ENCODE measurements around the gene PDE4D.

PDE4D gene

DNA sequence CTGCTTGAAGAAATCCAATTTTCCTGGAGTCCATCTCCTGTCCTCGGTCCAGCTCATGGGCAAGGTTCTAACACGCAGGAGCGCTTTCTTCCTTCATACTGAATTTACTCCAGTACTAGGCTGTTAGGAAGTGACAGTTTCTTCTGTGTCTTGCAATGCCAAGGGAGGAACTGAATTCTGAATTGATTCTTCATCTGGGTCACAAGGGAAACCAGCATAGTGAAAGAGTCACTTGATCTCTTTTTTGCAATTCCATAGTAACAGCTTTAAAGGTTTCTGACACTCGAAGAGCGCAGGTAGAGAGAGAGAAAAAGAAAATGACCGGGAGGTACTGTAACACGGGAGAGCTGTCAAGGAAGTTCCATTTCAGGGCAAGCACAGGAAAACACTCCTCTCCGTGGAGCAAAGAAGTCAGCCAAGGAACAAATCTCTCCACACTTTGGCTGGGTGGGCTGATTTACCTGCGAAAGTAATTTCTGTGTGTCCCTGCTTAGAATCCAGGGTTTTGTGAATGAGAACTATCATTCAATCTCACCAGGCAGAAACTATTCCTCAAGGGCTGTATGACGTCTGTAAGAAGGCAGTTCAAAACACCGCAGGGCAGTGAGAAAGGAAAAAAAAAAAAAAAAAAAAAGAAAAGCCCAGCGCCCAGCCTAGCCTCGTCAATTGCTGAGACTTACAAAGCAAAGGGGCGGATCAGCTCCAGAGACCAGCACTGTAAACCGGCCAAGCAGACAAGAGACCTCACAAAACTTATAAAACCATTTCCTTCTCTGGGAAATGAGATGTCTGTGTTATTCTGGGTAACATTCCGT lies 617.8 kb downstream of the PDE4D start:
- DNase-seq (ENCODE audit: low read depth), result peak; percentile 70
- TF ChIP-seq, protein P1, sequence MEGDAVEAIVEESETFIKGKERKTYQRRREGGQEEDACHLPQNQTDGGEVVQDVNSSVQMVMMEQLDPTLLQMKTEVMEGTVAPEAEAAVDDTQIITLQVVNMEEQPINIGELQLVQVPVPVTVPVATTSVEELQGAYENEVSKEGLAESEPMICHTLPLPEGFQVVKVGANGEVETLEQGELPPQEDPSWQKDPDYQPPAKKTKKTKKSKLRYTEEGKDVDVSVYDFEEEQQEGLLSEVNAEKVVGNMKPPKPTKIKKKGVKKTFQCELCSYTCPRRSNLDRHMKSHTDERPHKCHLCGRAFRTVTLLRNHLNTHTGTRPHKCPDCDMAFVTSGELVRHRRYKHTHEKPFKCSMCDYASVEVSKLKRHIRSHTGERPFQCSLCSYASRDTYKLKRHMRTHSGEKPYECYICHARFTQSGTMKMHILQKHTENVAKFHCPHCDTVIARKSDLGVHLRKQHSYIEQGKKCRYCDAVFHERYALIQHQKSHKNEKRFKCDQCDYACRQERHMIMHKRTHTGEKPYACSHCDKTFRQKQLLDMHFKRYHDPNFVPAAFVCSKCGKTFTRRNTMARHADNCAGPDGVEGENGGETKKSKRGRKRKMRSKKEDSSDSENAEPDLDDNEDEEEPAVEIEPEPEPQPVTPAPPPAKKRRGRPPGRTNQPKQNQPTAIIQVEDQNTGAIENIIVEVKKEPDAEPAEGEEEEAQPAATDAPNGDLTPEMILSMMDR (IDR thresholded peaks at IDR 0.05; ENCODE audit: insufficient read depth, low read depth, low read length, missing control alignments), result no peak
- H3K4me3 ChIP-seq (ENCODE audit: low read length), result peak overlapping the region; percentile 50

DNA sequence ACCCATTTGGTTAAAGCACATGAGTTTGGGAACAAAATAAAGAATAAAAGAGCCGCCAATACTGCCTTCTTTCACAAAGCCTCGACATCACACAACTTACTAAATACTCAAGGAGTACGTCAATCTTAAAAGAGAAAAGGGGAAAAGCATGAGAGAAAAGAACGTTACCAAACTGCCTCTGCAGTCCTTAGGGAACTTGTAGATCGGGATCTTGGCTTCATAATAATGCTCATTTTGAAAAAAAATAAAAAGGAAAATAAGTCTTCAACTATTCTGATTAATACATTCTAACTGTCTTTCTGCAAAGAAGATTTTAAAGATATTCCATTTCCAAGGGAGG lies 618.4 kb downstream of the PDE4D start:
- peak overlapping the region; percentile 50 for H3K4me3 ChIP-seq (ENCODE audit: low read length)
- DNase-seq (ENCODE audit: low read depth), result no peak
- TF ChIP-seq, protein P1 (IDR thresholded peaks at IDR 0.05; ENCODE audit: insufficient read depth, low read depth, low read length, missing control alignments), result no peak

DNA sequence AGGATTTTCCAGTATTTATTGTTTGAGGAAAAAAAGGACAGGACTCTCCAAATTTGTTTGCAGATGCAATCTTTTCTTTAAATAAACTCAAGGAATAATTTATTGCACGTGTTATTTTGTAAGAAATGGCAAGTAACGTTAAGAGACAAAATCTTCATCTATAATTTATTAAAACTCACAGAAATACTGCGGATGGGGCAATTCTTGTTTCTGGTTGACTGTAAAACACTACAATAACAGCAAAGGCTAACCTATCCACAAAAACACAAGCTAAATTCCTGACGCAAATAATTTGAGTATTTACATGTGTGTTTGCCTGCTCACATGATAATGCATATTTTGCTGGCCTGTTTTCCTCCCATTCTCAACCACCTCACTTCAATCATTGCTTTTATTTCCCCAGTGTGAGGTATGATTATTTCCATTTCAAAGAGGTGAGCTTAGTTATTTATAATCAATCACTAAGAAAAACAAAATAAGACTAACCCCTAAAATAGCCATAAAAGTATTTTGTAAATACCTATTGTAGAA lies 619.4 kb downstream of the PDE4D start:
- TF ChIP-seq, protein P1 (IDR thresholded peaks at IDR 0.05; ENCODE audit: insufficient read depth, low read depth, low read length, missing control alignments), result no peak
- no peak for DNase-seq (ENCODE audit: low read depth)
- no peak overlapping the region for H3K4me3 ChIP-seq (ENCODE audit: low read length)

DNA sequence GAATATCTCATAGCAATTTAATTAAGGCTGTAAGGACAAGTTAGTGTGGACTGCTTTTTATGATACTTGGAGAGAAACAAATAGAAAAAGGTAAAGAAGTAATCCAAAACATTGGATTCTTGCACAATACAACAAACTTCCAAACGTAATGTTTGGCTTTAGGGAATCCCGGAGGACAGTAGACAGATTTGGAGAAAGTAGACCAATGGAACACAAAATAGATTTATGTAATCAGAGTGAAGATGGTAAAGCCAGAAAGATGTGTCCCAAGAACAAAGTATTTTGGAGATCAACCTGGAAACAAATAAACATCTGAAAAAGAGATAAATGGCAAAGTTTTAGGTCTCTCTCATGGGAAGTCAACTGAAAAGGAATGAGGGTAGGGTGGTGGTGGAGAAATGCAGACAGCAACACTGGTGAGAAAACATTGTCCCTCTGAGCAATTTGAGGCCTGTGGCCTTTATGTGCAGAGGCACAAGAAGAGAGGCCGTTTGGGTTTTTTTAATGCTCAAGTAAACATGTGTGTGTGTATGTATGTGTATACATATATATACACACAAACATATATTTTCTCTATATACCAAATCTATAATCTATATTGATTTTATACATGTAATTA lies 620.6 kb downstream of the PDE4D start:
- TF ChIP-seq, protein P1 (IDR thresholded peaks at IDR 0.05; ENCODE audit: insufficient read depth, low read depth, low read length, missing control alignments), result no peak
- no peak for DNase-seq (ENCODE audit: low read depth)
- no peak overlapping the region for H3K4me3 ChIP-seq (ENCODE audit: low read length)

DNA sequence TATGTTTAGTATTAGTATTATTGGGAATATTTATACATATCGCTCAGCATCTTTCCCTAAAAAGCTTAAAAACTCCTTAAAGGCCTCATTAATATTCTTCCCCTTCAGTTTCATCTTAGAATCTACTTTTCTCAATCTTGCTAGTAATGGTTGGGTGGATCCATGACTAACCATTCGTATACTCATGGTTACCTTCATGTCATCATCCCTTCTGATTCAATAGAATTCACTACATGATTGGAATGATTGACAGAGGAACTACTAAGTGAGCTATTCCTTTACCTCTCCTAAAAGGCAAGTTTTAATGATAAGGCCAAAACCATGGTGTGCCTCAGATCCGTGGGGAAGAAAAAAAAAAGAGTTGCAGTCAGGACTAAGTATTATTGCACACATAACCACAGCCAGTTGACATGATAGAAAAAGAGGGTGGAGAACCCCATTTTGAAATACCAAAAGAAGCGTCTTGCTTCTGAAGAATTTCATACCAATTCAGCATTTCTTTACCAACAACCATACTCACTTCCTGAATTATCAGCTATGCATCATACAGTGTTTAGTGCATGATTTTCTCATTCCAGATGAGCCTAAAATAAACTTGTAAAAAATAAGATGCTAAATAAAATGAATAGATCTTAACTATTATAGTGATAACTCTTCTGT lies 624.6 kb downstream of the PDE4D start:
- TF ChIP-seq, protein P1 (IDR thresholded peaks at IDR 0.05; ENCODE audit: insufficient read depth, low read depth, low read length, missing control alignments), result no peak
- DNase-seq (ENCODE audit: low read depth), result peak; percentile 33
- no peak overlapping the region for H3K4me3 ChIP-seq (ENCODE audit: low read length)

DNA sequence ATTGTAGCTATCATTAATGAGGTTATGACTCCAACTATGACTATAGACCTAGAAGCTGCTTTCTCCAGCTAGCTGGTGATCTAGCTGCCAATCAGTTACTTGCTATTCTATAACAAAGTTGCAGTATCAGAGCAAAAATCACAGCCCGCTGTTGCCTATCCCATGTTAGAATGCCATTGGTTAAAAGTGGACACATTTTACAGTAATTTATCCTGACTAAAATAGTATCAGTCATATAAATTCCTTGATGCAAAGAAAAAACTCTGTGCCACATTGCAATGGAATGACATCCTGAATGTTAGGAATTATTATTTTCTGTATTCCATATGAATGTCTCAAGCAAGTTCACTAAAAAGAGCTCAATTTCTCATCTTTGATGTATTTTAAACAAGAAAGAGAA lies 626.5 kb downstream of the PDE4D start:
- TF ChIP-seq, protein P1 (IDR thresholded peaks at IDR 0.05; ENCODE audit: insufficient read depth, low read depth, low read length, missing control alignments), result no peak
- no peak for DNase-seq (ENCODE audit: low read depth)
- no peak overlapping the region for H3K4me3 ChIP-seq (ENCODE audit: low read length)

Measured in epithelial cell of esophagus (primary cell).